Femur (tissue), 1 donor: ENCODE data around the gene RBM4B.
"Not testable (repeated sequence)": the region's sequence is repeated elsewhere in the genome, so short reads cannot be mapped to it uniquely, and the experiment has no call there.

Source experiments
- DNase-seq: peaks from one replicate; pipeline ENCODE4 v3.0.0-alpha.2; 2017

The RBM4B gene

GRCh38 chr11:66686100-66686785 lies 8.6 kb upstream of the RBM4B start:
- DNase-seq: no peak

GRCh38 chr11:66685276-66686099 lies 7.8 kb upstream of the RBM4B start:
- DNase-seq: no peak

- DNase-seq: no peak
Measured at GRCh38 chr11:66684635-66685034, 6.9 kb upstream of the RBM4B start.

GRCh38 chr11:66683877-66684276 lies 6.2 kb upstream of the RBM4B start:
- DNase-seq: no peak

- no peak for DNase-seq
Measured at GRCh38 chr11:66680966-66681645, 3.4 kb upstream of the RBM4B start.

- no peak for DNase-seq
Measured at GRCh38 chr11:66676931-66677598, 622 bp downstream of the RBM4B start.

- DNase-seq: no peak
Measured at GRCh38 chr11:66676282-66676919, 1.3 kb downstream of the RBM4B start.

GRCh38 chr11:66674964-66675602 lies 2.6 kb downstream of the RBM4B start:
- no peak for DNase-seq

GRCh38 chr11:66670816-66671215 lies 6.9 kb downstream of the RBM4B start:
- no peak for DNase-seq

- no peak for DNase-seq
Measured at GRCh38 chr11:66665369-66665768, 12.3 kb downstream of the RBM4B start.

GRCh38 chr11:66663741-66664296 lies 13.9 kb downstream of the RBM4B start:
- no peak for DNase-seq

- no peak for DNase-seq
Measured at GRCh38 chr11:66659763-66660162, 17.9 kb downstream of the RBM4B start.

GRCh38 chr11:66653123-66653522 lies 24.6 kb downstream of the RBM4B start:
- DNase-seq: no peak

GRCh38 chr11:66652651-66653050 lies 25.0 kb downstream of the RBM4B start:
- DNase-seq: no peak

GRCh38 chr11:66651016-66651415 lies 26.7 kb downstream of the RBM4B start:
- DNase-seq: no peak

- DNase-seq: no peak
Measured at GRCh38 chr11:66649903-66650302, 27.8 kb downstream of the RBM4B start.

GRCh38 chr11:66646828-66647227 lies 30.9 kb downstream of the RBM4B start:
- DNase-seq: no peak

- DNase-seq: no peak
Measured at GRCh38 chr11:66643745-66644437, 33.8 kb downstream of the RBM4B start.

- no peak for DNase-seq
Measured at GRCh38 chr11:66641834-66642233, 35.9 kb downstream of the RBM4B start.

- not testable (repeated sequence) for DNase-seq
Measured at GRCh38 chr11:66639814-66640340, 37.8 kb downstream of the RBM4B start.
